ENCODE measurements around the gene ZNF844. TPM values are rescaled to one million over a fixed set of nuclear protein-coding genes. Genes with fewer than 3 reads are reported as not detected.

Gene ZNF844
- 6.3 and 6.8 TPM in 2 replicates for total RNA-seq (ENCODE audit: low replicate concordance)

DNA sequence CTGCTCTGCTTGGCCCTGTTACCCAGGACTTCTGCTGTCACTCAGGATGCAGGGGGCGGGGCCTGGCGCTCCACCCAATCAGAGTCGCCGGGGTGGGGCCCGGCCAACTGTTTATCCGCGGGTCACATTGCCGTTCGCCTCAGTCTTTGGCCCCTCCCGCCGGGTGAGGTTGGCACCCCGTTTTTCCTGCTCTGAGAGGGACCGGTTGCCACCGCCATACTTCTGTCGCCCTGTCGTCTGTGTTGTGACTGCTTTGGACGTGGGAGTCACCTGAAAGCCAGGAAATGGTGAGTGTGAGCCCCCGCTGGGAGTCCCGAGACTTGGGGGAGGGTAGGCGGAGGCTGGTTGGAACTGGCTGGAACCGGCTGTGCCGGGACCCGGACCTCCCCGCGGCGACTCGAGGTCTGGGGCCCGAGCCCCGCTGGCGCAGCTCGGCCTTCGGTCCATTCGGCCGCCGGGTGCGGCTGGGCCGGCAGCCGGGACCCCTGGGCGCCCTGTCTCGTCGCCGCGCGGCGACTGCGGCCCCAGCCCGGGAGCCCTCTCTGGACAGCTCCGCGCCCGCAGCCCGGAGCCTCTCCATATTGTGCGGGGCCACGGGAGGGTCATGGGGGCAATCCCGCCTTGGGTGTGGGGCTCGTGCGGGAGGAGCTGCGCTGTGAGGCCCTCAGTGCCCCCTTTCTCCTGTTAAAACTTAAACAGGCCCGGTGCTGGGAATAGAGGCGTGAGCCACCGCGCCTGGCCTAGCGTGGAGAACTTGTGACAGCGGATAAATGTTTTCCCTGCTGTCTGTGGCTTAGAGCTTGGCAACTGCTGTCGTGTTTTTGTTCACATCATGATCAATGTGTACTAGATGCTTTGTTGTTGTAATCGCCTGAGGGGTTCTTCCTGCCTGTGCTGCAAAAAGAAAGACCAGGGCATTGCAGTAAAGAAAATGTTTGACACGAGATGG is at the start of gene ZNF844:
Gene ZNF844, plus strand, starts transcription at position 142 of the 949 bp plus-strand sequence. Its CDS starts 143 bp downstream, at position 285.

DNA sequence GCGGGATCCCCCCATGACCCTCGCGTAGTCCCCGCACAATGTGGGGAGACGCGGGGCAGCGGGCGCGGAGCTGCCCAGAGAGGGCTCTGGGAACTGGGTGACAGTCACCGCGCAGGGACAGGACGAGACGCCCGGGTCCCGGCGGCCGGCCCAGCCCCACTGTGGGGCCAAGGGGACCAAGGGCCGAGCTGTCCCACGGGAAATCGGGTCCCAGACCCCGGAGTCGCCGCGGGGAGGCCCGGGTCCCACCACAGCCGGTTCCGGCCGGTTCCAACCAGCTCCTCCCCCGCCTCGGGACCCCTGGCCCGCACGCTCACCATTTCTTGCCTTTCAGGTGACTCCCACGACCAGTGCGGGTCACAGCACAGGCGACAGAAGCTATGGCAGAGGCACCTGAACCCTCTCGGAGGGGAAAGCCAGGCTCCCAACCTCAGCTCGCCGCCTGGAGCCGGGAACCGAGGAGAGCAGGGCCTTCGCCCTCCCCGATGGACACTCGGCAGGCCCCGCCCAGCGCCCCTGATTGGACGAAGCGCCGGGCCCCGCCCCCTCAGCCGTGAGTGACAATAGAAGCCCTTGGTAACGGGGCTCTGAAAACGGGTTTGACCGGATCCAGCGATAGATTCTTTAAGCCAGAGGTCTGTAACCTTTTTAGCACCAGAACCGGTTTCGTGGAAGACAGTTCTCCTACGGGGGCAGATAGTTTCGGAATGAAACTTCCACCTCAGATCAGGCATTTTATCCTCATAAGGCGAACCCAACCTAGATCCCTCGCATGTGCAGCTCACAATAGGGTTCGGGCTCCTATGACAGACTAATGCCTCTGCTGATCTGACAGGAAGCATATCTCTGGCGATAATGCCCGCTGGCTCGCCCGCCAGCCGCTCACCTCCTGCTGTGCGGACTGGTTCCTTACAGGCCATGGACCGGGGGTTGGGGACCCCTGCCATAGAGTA is 29.0 kb upstream of the ZNF844 start, which contains the start of gene ZNF433:
Gene ZNF433, minus strand, starts transcription at position 460 of the 953 bp plus-strand sequence. Its CDS starts 140 bp downstream, at position 320.

DNA sequence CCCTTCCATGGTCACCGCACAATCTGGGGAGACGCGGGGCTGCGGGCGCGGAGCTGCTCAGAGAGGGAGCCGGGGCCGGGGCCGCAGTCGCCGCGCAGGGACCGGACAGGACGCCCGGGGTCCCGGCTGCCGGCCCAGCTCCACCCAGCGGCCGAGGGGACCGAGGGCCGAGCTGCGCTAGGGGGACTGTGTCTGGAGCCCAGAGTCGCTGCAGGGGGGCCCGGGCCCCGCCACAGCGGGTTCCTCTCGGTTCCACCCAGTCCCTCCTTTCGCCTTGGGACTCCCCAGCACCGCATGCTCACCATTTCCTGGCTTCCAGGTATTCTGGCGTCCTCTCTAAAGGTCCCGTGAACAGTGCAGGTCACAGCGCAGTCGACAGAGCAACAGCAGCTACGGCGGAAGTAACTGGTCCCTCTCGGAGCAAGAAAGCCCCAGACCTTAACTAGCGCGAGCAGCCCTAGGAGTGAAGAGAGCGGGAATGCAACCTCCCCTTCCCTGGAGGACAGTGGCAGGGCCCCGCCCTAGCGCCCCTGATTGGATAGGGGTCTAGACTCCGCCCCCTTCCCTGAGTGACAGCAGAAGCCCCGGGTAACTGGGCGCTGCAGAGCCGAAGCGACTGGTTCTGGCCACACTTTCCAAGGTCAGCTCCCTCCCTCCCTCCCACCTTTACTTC is 11.9 kb upstream of the ZNF844 start, which contains the start of gene ZNF878:
Gene ZNF878, minus strand, starts transcription at position 465 of the 673 bp plus-strand sequence. Its CDS starts 160 bp downstream, at position 305.

Other genes with a start within 250 kb of the ZNF844 start
- gene ZNF439, start 216.0 kb upstream of the ZNF844 start, total RNA-seq (ENCODE audit: low replicate concordance), result 4.8 TPM in 2 replicates
- gene ZNF69, start 176.9 kb upstream of the ZNF844 start, total RNA-seq (ENCODE audit: low replicate concordance), result 1.8 and 10.1 TPM in 2 replicates
- 4.4 and 6.5 TPM in 2 replicates for gene ZNF700, start 139.6 kb upstream of the ZNF844 start, total RNA-seq (ENCODE audit: low replicate concordance)
- gene ZNF763, start 99.7 kb upstream of the ZNF844 start, total RNA-seq (ENCODE audit: low replicate concordance), result 1.2 and 2.3 TPM in 2 replicates
- 3.2 and 5.1 TPM in 2 replicates for gene ZNF433, start 29.1 kb upstream of the ZNF844 start, total RNA-seq (ENCODE audit: low replicate concordance)
- 0.23 TPM in 2 replicates for gene ZNF878, start 11.8 kb upstream of the ZNF844 start, total RNA-seq (ENCODE audit: low replicate concordance)
- 3.2 and 4.5 TPM in 2 replicates for gene ZNF20, start 75.6 kb downstream of the ZNF844 start, total RNA-seq (ENCODE audit: low replicate concordance)
- gene ZNF625, start 92.0 kb downstream of the ZNF844 start, total RNA-seq (ENCODE audit: low replicate concordance), result 6.1 and 13.7 TPM in 2 replicates
- gene ZNF136, start 98.4 kb downstream of the ZNF844 start, total RNA-seq (ENCODE audit: low replicate concordance), result 4.8 and 6.7 TPM in 2 replicates
- 7.6 and 9.2 TPM in 2 replicates for gene ZNF44, start 230.2 kb downstream of the ZNF844 start, total RNA-seq (ENCODE audit: low replicate concordance)